Effector memory CD8-positive, alpha-beta T cell (primary cell): ENCODE results near the gene DCAF12.

Experiments used
- ATAC-seq: fragments of 150-1000 bp; cut with Tn5 transposase; replicated peaks from 2 replicates; pipeline ENCODE4 v1.10.0; 2021; ENCODE audit warnings: mild to moderate bottlenecking, moderate library complexity
- DNase-seq, 3 experiments: peaks; one replicate each; pipeline ENCODE4 v3.0.0; 2021
- H3K27ac Mint-ChIP-seq, 2 donors: one replicate each; pipeline ENCODE4 v1.8.0; 2022; ENCODE audit warnings: mild to moderate bottlenecking in 2 of 2, mixed read lengths in 2 of 2, moderate library complexity in 2 of 2
- H3K27me3 Mint-ChIP-seq, 2 donors: one replicate each; pipeline ENCODE4 v1.8.0; 2022; ENCODE audit warnings: mixed read lengths in 2 of 2
- H3K36me3 Mint-ChIP-seq: one replicate; pipeline ENCODE4 v1.8.0; 2022; ENCODE audit warnings: mild to moderate bottlenecking, moderate library complexity, mixed read lengths; ENCODE audit not compliant: insufficient read depth
- H3K4me1 Mint-ChIP-seq, 2 donors: one replicate each; pipeline ENCODE4 v1.8.0; 2022; ENCODE audit warnings: low read depth in 2 of 2, mixed read lengths in 2 of 2
- H3K4me3 Mint-ChIP-seq, 2 donors: one replicate each; pipeline ENCODE4 v1.8.0; 2022; ENCODE audit warnings: mild to moderate bottlenecking in 2 of 2, mixed read lengths in 2 of 2, moderate library complexity in 2 of 2
- H3K9me3 Mint-ChIP-seq, 2 donors: one replicate each; pipeline ENCODE4 v1.8.0; 2022; ENCODE audit warnings: mixed read lengths in 2 of 2

Gene DCAF12

DNA sequence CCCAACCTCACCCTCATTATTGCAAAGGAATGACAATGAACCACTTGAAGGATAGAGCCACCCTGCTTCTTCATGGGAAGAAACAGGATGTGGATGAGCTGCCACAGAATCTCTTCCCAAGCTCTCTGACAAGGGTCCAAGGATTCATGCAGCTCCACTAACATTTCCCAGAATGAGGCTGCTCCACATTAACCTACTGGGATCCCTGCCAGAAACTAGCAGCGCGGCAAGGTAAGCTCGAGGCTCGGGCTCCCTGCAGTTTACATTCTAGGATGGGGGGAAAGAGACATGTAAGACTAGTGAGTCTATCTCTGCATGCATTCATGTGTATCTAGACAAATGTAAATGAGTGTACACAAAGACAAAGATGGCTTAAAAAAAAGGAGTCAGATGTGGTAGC is 12.1 kb downstream of the DCAF12 start:
- H3K4me3 Mint-ChIP-seq, result no peak overlapping the region
- peaks cover 49% of the 10 kb centered on the region for H3K36me3 Mint-ChIP-seq

DNA sequence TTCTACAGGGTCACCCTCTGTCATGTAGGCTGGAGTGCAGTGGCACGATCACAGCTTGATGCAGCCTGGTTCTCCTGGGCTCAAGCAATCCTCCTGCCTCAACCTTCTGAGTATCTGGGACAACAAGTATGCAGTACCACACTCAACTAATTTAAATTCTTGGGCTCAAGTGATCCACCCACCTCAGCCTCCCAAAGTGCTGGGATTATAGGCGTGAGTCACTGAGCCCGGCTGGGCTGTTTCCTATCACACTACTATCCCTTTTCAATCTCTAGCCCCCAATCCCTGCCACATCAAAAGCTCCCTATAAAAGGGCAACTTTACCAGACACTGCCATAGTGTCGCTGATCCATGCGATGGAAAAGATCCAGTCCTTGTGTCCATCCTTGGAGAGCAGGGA is 20.4 kb downstream of the DCAF12 start:
- H3K9me3 Mint-ChIP-seq, result no peaks in the 10 kb centered on the region
- no peak overlapping the region for H3K27ac Mint-ChIP-seq
- H3K36me3 Mint-ChIP-seq, result peaks cover 63% of the 10 kb centered on the region
- ATAC-seq (no peak), DNase-seq (no peak)
- H3K4me1 Mint-ChIP-seq, result peaks cover 5 to 12% of the 10 kb centered on the region in 2 donors
- no peaks in the 10 kb centered on the region for H3K27me3 Mint-ChIP-seq
- H3K4me3 Mint-ChIP-seq, result no peak overlapping the region

More for the DNA sequence above, 12.1 kb downstream of the DCAF12 start:
- Mint-ChIP-seq H3K4me1 (peaks cover 19 to 20% of the 10 kb centered on the region in 2 donors), H3K27ac (peak overlapping the region in 1 of 2 donors; percentile 20), H3K27me3 (no peaks in the 10 kb centered on the region), H3K9me3 (no peaks in the 10 kb centered on the region)
- ATAC-seq, result no peak
- DNase-seq, result no peak

DNA sequence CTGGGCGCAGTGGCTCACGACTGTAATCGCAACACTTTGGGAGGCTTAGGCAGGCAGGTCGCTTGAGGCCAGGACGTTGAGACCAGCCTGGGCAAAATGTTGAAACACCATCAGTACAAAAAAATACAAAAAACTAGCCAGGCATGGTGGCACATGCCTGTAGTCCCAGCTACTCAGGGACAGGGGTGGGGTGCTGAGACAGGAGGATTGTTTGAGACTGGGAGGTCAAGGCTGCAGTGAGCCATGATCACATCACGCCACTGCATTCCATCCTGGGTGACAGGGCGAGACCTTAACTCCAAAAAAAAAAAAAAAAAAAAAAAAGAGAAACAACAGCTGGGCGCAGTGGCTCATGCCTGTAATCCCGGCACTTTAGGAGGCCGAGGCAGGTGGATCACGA is 23.7 kb downstream of the DCAF12 start:
- no peaks in the 10 kb centered on the region for H3K27me3 Mint-ChIP-seq
- H3K27ac Mint-ChIP-seq, result no peak overlapping the region
- H3K36me3 Mint-ChIP-seq, result peaks cover 91% of the 10 kb centered on the region
- ATAC-seq, result no peak
- no peak overlapping the region for H3K4me3 Mint-ChIP-seq
- no peaks in the 10 kb centered on the region for H3K9me3 Mint-ChIP-seq
- no peak for DNase-seq
- peaks cover 0 to 3% of the 10 kb centered on the region in 2 donors for H3K4me1 Mint-ChIP-seq

DNA sequence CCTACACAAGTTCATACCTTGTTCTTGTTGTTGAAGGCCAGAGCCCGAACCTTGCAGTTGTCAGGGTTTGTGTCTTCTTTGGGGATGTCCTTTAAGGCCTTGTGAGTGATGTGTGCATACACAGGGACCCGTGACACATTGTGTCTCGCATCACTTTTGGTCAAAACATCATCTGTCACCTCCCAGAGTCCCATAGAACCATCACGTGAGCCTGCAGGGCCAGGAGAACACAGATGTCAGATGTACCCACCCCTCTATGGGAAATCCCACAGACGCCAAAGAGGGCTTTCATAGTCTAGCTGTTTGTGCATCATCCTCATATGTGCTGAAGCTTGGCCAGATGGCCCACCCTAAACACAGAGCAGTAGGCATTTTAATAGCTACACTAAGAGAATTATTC is 28.2 kb downstream of the DCAF12 start:
- DNase-seq (no peak), ATAC-seq (no peak)
- Mint-ChIP-seq H3K27ac (no peak overlapping the region), H3K9me3 (no peaks in the 10 kb centered on the region), H3K4me3 (no peak overlapping the region), H3K27me3 (no peaks in the 10 kb centered on the region), H3K36me3 (peaks cover 91% of the 10 kb centered on the region), H3K4me1 (no peaks in the 10 kb centered on the region)

DNA sequence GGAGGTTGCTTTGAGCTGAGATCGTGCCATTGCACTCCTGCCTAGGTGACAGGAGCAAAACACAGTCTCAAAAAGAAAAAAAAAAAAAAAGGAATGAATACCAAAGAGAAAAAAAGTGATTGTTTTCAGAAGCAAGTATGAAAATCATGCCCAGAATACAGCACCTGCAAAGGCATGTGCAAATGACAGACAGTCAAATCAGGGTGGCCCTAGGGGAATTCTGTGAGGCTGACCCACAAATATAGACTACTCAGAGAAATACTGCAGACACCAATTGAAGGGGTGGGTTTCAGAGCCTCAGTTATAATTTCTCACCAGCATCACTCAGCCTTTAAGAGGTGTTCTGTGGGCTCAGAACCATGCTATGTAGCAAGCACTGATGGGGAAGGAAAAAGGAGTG is 28.6 kb downstream of the DCAF12 start:
- H3K4me1 Mint-ChIP-seq, result no peaks in the 10 kb centered on the region

DNA sequence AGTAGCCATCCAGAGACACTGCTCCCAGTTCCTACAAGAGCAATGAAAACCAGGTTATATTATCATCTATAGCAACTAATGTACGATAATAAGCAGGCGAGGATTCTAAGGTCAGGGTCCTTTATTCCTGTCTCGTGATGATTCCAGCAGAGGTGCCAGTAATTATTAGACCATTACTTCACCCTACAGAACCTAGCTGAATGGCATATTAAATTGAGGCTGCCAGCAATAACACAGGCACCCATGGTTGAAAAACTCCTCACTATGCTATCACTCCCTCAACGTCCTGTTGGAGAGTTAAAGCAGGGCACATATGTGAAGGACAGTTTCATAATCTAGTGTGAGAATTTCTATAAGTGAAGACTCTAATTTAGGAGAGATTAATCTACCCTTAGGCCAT is 29.7 kb downstream of the DCAF12 start:
- DNase-seq (no peak), ATAC-seq (no peak)
- Mint-ChIP-seq H3K27me3 (no peaks in the 10 kb centered on the region), H3K27ac (peak overlapping the region; percentile 38 to 49), H3K4me3 (no peak overlapping the region), H3K4me1 (no peaks in the 10 kb centered on the region), H3K9me3 (no peaks in the 10 kb centered on the region), H3K36me3 (peaks cover 86% of the 10 kb centered on the region)

More for the DNA sequence above, 28.6 kb downstream of the DCAF12 start:
- H3K27me3 Mint-ChIP-seq, result no peaks in the 10 kb centered on the region
- no peak overlapping the region for H3K4me3 Mint-ChIP-seq
- peaks cover 91% of the 10 kb centered on the region for H3K36me3 Mint-ChIP-seq
- no peak overlapping the region for H3K27ac Mint-ChIP-seq
- no peaks in the 10 kb centered on the region for H3K9me3 Mint-ChIP-seq
- ATAC-seq, result no peak
- DNase-seq, result no peak

DNA sequence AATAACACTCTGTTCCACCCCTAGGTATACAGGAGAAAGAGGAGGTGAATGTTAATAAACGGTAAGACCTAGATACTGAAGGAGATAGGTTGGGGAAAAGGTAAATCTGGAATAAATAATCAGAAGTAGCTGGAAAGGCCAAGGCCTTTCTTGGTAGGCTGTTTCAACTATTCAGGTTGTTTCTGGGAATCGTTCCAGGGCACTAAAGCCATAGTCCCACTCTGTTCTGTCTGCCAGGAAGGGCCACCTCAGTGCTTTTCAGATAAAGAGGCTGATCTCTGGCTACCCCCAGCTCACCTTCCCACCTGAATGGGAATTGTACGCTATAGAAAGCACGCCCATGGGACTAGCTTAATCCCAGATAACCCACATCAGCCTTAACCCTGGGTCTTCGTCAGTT is 32.9 kb downstream of the DCAF12 start:
- no peaks in the 10 kb centered on the region for H3K9me3 Mint-ChIP-seq
- H3K36me3 Mint-ChIP-seq, result peaks cover 90% of the 10 kb centered on the region
- H3K4me1 Mint-ChIP-seq, result no peaks in the 10 kb centered on the region
- ATAC-seq (no peak), DNase-seq (no peak)
- H3K27me3 Mint-ChIP-seq, result no peaks in the 10 kb centered on the region
- no peak overlapping the region for H3K4me3 Mint-ChIP-seq
- no peak overlapping the region for H3K27ac Mint-ChIP-seq

DNA sequence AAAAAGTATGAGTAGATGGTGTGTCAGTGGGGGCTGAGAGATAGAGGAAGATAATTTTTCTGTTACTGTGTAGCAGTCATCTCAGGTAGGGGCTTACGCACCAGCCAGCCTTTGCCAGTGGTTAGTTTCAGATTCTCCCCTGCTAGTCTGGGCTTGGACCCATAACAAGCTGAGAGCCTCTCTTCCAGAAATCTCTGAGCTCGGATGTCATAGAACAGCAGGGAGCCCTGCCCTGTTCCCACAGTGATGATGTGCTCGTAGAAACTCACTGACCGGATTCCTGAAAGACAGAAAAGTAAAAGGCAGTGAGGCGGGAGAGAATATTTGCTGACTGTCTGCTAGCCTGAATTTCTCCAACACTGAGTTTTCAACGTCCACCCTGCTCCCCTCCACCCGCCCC is 37.2 kb downstream of the DCAF12 start:
- Mint-ChIP-seq H3K4me1 (no peaks in the 10 kb centered on the region), H3K4me3 (no peak overlapping the region), H3K27me3 (no peaks in the 10 kb centered on the region), H3K36me3 (peaks cover 80% of the 10 kb centered on the region), H3K27ac (no peak overlapping the region), H3K9me3 (no peaks in the 10 kb centered on the region)
- ATAC-seq, result no peak
- DNase-seq, result no peak

DNA sequence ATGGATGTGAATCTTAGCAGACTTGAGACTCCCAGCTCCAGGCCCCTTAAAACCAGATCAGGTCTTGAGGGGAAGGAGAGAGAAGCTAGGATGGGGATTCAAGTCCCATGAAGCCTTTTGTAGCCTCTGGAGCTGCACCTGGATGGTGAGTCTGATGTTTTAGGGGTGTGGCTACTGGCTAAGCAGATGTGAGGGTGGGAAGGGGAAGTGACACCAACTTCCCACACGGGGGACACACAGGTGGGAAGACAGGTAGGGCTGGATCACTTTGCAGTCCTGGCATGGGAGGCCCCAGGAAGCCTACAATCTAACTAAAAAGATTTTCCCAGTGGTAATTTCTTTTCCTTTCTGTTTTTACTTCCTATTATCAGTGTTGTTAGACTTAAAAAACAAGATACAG is 39.1 kb downstream of the DCAF12 start:
- Mint-ChIP-seq H3K27ac (peak overlapping the region; percentile 12 to 84), H3K4me3 (no peak overlapping the region), H3K9me3 (no peaks in the 10 kb centered on the region), H3K27me3 (no peaks in the 10 kb centered on the region), H3K36me3 (peaks cover 67% of the 10 kb centered on the region), H3K4me1 (no peaks in the 10 kb centered on the region)
- DNase-seq (no peak), ATAC-seq (no peak)

DNA sequence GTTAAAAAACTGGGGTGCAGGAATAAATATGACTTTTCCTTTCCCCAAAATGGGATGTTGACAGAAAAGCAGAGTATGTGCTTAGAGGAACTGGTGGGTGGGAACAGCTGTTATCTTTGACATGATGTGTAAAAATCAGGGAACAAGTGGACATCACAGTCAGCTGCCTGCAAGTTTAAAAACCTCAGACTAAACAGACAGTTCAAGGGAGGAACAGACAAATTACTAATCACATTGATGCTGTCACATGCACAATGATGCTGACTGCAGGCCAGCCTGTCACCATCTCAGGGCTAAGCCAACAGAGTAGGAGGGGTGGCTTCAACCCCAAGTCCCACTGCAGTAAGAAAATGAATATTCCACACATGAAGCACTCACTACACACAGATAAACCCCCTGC is 39.6 kb downstream of the DCAF12 start:
- no peaks in the 10 kb centered on the region for H3K9me3 Mint-ChIP-seq
- no peak for ATAC-seq
- H3K4me3 Mint-ChIP-seq, result no peak overlapping the region
- H3K27ac Mint-ChIP-seq, result peak overlapping the region; percentile 12 to 84
- no peak for DNase-seq
- peaks cover 62% of the 10 kb centered on the region for H3K36me3 Mint-ChIP-seq
- H3K4me1 Mint-ChIP-seq, result no peaks in the 10 kb centered on the region
- no peaks in the 10 kb centered on the region for H3K27me3 Mint-ChIP-seq

DNA sequence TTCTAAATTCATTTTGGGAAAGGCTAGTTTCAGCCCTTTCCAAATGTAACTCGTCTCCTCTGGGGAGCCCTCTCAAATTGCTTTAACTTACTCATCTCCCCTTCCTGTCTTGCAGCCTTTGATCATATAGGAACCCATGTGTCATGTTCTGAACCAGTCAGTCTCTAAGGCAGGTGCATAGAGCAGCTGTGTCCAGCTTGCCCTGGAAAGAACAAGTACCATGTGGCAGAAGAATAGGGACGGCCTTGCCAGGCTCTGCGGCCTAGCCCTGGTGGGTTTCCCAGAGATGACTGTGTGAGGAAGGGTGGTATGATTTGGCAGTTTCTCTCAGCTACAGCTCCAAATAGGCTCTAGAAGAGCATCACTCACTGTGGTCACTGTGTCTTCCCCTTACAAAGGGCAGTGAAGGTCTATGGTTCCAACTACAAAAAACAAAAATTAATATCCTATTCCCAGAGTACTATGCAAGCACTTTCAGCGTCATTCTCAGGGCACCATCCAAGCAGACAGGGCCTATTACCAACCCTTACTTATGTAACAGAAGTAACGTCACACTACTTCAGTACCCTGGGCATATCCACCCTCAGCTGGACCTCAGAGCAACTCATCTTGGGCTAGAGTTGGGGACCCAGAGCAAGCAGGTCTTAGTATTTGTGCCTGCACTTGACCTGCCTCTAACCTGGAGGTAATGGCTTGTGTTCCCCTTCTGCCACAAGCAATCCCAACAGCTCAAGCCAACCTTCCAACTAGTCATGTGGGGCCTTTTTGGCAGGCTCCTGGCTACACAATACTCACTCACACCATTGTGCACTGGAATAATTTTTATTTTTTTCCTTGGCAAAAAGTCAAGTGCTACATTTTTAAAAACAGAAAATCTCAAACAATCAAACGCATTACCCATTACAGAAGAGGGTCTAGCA is 40.7 kb downstream of the DCAF12 start:
- peaks cover 54% of the 10 kb centered on the region for H3K36me3 Mint-ChIP-seq
- ATAC-seq, result no peak
- no peaks in the 10 kb centered on the region for H3K27me3 Mint-ChIP-seq
- DNase-seq, result no peak
- no peak overlapping the region for H3K4me3 Mint-ChIP-seq
- peak overlapping the region in 1 of 2 donors; percentile 52 for H3K27ac Mint-ChIP-seq
- H3K9me3 Mint-ChIP-seq, result no peaks in the 10 kb centered on the region
- no peaks in the 10 kb centered on the region for H3K4me1 Mint-ChIP-seq

DNA sequence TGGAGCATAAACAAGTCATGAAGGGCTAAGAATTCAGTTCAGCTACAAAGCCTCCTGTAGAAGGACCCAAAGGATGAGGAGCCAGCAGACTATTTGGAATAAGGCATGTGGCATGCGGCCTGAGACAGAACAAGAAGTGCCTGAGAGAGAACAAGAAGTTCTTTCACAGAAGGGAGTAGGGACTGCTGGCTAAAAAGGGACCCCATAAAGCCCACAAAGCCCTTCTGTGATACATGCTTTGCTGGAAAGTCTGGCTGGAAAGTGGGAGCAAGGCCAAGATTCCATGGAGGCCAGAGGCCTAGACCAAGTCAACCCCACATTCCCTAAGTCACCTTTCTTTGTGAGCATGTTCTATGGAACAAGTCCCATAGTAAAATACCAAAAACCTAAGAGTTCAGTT is 41.9 kb downstream of the DCAF12 start:
- ATAC-seq, result no peak
- no peaks in the 10 kb centered on the region for H3K27me3 Mint-ChIP-seq
- H3K9me3 Mint-ChIP-seq, result no peaks in the 10 kb centered on the region
- peak overlapping the region; percentile 4 to 61 for H3K27ac Mint-ChIP-seq
- H3K36me3 Mint-ChIP-seq, result peaks cover 46% of the 10 kb centered on the region
- no peak overlapping the region for H3K4me3 Mint-ChIP-seq
- DNase-seq, result no peak
- H3K4me1 Mint-ChIP-seq, result no peaks in the 10 kb centered on the region

DNA sequence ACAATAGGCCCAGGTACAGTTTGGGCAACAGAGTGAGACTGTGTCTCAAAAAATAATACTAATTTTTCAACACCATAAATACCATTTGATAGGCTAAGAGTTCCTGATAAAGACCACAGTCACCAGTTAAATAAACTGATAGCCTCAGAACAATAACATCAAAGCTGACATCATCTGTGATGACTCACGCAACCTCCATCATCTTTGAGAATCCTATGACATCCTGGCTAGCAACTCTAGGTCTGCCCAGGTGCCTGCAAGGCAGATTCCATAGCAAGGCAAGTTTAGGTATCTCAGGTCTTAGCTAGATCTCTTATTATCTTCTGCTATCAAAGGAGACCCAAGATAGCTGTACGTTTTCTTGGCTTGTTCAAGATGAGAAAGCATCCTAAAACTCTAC is 47.3 kb downstream of the DCAF12 start:
- H3K27ac Mint-ChIP-seq, result no peak overlapping the region
- no peak overlapping the region for H3K4me3 Mint-ChIP-seq
- H3K36me3 Mint-ChIP-seq, result peaks cover 5% of the 10 kb centered on the region
- H3K27me3 Mint-ChIP-seq, result no peaks in the 10 kb centered on the region
- ATAC-seq, result no peak
- H3K9me3 Mint-ChIP-seq, result no peaks in the 10 kb centered on the region
- peaks cover 2 to 3% of the 10 kb centered on the region in 2 donors for H3K4me1 Mint-ChIP-seq
- no peak for DNase-seq

DNA sequence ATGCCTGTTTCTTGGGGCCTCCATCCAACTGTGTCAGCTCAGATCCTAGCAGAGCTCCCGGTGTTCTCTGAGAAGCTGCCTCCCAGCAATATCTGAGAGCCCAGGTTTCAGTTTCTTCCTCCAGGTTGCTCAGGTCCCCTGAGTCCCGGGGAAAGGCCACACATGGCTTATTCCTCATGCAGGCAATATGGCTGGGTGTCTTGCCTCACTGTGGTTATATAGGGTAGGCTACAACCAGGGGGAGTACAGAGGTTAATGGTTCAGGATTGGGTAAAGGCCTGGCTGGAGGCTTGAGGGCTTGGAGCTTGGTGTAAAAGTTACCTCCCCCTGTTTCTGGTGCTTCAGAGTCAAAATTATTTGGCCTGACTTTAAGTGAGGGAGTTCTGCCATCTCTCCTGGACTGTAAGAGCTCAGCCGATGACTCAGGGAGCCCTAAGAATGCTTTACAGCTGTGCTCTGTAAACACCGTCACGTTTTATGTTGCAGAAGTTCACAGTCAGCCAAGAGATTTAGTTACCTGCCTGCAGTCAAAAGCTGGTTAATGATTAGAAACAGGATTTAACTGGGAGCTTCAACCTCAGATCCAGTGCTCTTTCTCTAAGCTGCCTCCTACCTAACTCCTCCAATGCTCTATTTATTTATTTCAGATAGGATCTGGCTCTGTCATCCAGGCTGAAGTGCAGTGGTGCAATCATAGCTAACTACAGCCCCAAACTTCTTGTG is 53.5 kb downstream of the DCAF12 start:
- Mint-ChIP-seq H3K4me1 (peaks cover 4% of the 10 kb centered on the region in 2 donors), H3K27ac (no peak overlapping the region)
- no peak for DNase-seq

More for the DNA sequence above, 53.5 kb downstream of the DCAF12 start:
- Mint-ChIP-seq H3K9me3 (no peaks in the 10 kb centered on the region), H3K36me3 (no peaks in the 10 kb centered on the region), H3K4me3 (no peak overlapping the region), H3K27me3 (no peaks in the 10 kb centered on the region)
- no peak for ATAC-seq
